PC-3 (cell line): ENCODE data around the gene ADAM22. TPM values are rescaled to one million over a fixed set of nuclear protein-coding genes. Genes with fewer than 3 reads are reported as not detected.

Source experiments
- ATAC-seq: fragments of 200-7000 bp; cut with Tn5 transposase; 2 replicates; pipeline ENCODE4 v1.9.1; 2020; ENCODE audit warnings: mild to moderate bottlenecking, moderate library complexity
- BruUV-seq: library from RNA; stranded (reverse); fragments of 400-500 nt; replicated peaks from 2 replicates; lab custom pipeline; 2021; lab: Mats Ljungman, UMichigan
- CTCF ChIA-PET: fragments of 300-600 bp; sonication (Branson Sonifier 250); formaldehyde crosslinking; loops from one replicate; lab custom pipeline; 2022; ENCODE audit warnings: antibody characterized with exemption; lab: Charles Lee
- POLR2A ChIA-PET: fragments of 300-600 bp; sonication (Branson Sonifier 250); formaldehyde crosslinking; loops from one replicate; lab custom pipeline; 2022; ENCODE audit warnings: antibody characterized with exemption; ENCODE audit not compliant: unreplicated experiment; lab: Charles Lee
- DNase-seq: peaks from one replicate; pipeline ENCODE4 v3.0.0-alpha.2; 2015
- H2AFZ ChIP-seq: fragments of 300-600 bp; sonication (generic); 2 replicates; pipeline ENCODE4 v1.6.0; 2016; ENCODE audit warnings: antibody characterized with exemption, low read length
- H3F3A ChIP-seq: fragments of 300-600 bp; sonication (generic); one replicate; pipeline ENCODE4 v1.6.0; 2017; ENCODE audit warnings: antibody characterized with exemption, low read length, control low read depth, mild to moderate bottlenecking; ENCODE audit not compliant: unreplicated experiment
- H3K27ac ChIP-seq: fragments of 300-600 bp; sonication (generic); 2 replicates; pipeline ENCODE4 v1.5.1; 2016; ENCODE audit warnings: mild to moderate bottlenecking, low read length
- H3K27me3 ChIP-seq: fragments of 300-600 bp; sonication (generic); 2 replicates; pipeline ENCODE4 v1.6.1; 2016; ENCODE audit warnings: low read length, mixed read lengths
- H3K36me3 ChIP-seq: fragments of 300-600 bp; sonication (generic); 2 replicates; pipeline ENCODE4 v1.6.1; 2016; ENCODE audit warnings: low read depth, mixed run types, low read length, mixed read lengths
- H3K4me1 ChIP-seq: fragments of 300-600 bp; sonication (generic); 2 replicates; pipeline ENCODE4 v1.5.1; 2016; ENCODE audit warnings: low read length; ENCODE audit not compliant: insufficient read depth
- H3K4me2 ChIP-seq: fragments of 300-600 bp; sonication (generic); 2 replicates; pipeline ENCODE4 v1.6.0; 2016; ENCODE audit warnings: low read length
- H3K4me3 ChIP-seq: fragments of 300-600 bp; sonication (generic); 2 replicates; pipeline ENCODE4 v1.5.1; 2016; ENCODE audit warnings: mild to moderate bottlenecking, low read length, mixed read lengths
- H3K79me2 ChIP-seq: fragments of 300-600 bp; sonication (generic); 2 replicates; pipeline ENCODE4 v1.6.1; 2017; ENCODE audit warnings: low read length, mixed read lengths
- H3K9ac ChIP-seq: fragments of 300-600 bp; sonication (generic); 2 replicates; pipeline ENCODE4 v1.6.0; 2016; ENCODE audit warnings: mild to moderate bottlenecking, low read length
- H3K9me2 ChIP-seq: fragments of 300-600 bp; sonication (generic); replicated peaks from 2 replicates; pipeline ENCODE4 v1.6.1; 2016; ENCODE audit warnings: mixed run types, low read length, mixed read lengths
- H3K9me3 ChIP-seq: fragments of 300-600 bp; sonication (generic); 2 replicates; pipeline ENCODE4 v1.6.1; 2016; ENCODE audit warnings: low read length, mixed read lengths
- H4K20me1 ChIP-seq: fragments of 300-600 bp; sonication (generic); 2 replicates; pipeline ENCODE4 v1.6.1; 2016; ENCODE audit warnings: low read length, mixed read lengths
- CTCF ChIP-seq: fragments of 300-600 bp; sonication (generic); conservative IDR thresholded peaks from 2 replicates; pipeline ENCODE4 v1.5.1; 2017; ENCODE audit warnings: antibody characterized with exemption, low read depth, mild to moderate bottlenecking, low read length
- EZH2 ChIP-seq: fragments of 300-600 bp; sonication (generic); IDR thresholded peaks from one replicate; pipeline ENCODE4 v1.6.1; 2017; ENCODE audit warnings: antibody characterized with exemption, mild to moderate bottlenecking, low read length; ENCODE audit not compliant: unreplicated experiment
- EZH2phosphoT487 ChIP-seq: fragments of 300-600 bp; sonication (generic); IDR thresholded peaks from 2 replicates; pipeline ENCODE4 v1.6.1; 2018; ENCODE audit warnings: mild to moderate bottlenecking, antibody characterized with exemption, low read length, borderline replicate concordance
- intact Hi-C: fragments of 100-400 bp; cut with micrococcal nuclease; formaldehyde crosslinking; loops from 2 replicates; pipeline ENCODE4 v1.9.0; 2023
- total RNA-seq: library from RNA; depleted of rRNA; stranded (reverse); fragments of >200 nt; gene quantifications from 2 replicates; pipeline ENCODE4 v1.2.3, GENCODE V29; 2014

ADAM22 gene
- total RNA-seq, 1 experiment from 2014 or later: 4.4 TPM

- no peak overlapping the region for H3K4me3 ChIP-seq
- CTCF ChIA-PET: no interaction called here
- BruUV-seq: no TSS peak
- no peak overlapping the region for H3K27ac ChIP-seq
- TF ChIP-seq CTCF (no peak), EZH2phosphoT487 (no peak), EZH2 (no peak)
- DNase-seq: no peak
- ATAC-seq: no peak
- no peaks in the 10 kb centered on the region for H3K4me1 ChIP-seq
- no peaks in the 10 kb centered on the region for H4K20me1 ChIP-seq
- H3K9me3 ChIP-seq: no peaks in the 10 kb centered on the region
- H3K36me3 ChIP-seq: no peaks in the 10 kb centered on the region
- no peaks in the 10 kb centered on the region for H3K9me2 ChIP-seq
- H3K9ac ChIP-seq: no peak overlapping the region
- H3K4me2 ChIP-seq: no peak overlapping the region
- H3F3A ChIP-seq: no peaks in the 10 kb centered on the region
- no peak overlapping the region for H2AFZ ChIP-seq
- no peaks in the 10 kb centered on the region for H3K27me3 ChIP-seq
- no peaks in the 10 kb centered on the region for H3K79me2 ChIP-seq
- intact Hi-C loops: no loop called here
- POLR2A ChIA-PET: interaction anchor here (0.6 kb wide), 1 partner anchor 7 kb away, joined by 6 read pairs; no protein-coding TSS in a partner anchor
These were observed 50.0 kb downstream of the ADAM22 start for GRCh38 chr7:87984088-87984487.

GRCh38 chr7:87993269-87993668 is 59.2 kb downstream of the ADAM22 start:
- POLR2A ChIA-PET: interaction anchor here (0.6 kb wide), 1 partner anchor 11 kb away, joined by 3 read pairs; no protein-coding TSS in a partner anchor
- no TSS peak for BruUV-seq

More at GRCh38 chr7:87993269-87993668, 59.2 kb downstream of the ADAM22 start:
- intact Hi-C loops: no loop called here
- Histone ChIP-seq H3K27ac (no peak overlapping the region), H4K20me1 (no peaks in the 10 kb centered on the region), H3K36me3 (no peaks in the 10 kb centered on the region), H3K4me2 (no peak overlapping the region), H3K9me3 (no peaks in the 10 kb centered on the region), H3K4me3 (no peak overlapping the region), H3K9me2 (no peaks in the 10 kb centered on the region), H3F3A (no peaks in the 10 kb centered on the region), H2AFZ (no peak overlapping the region), H3K9ac (no peak overlapping the region), H3K4me1 (no peaks in the 10 kb centered on the region), H3K79me2 (no peaks in the 10 kb centered on the region), H3K27me3 (no peaks in the 10 kb centered on the region)
- TF ChIP-seq EZH2 (no peak), CTCF (no peak), EZH2phosphoT487 (no peak)
- CTCF ChIA-PET: no interaction called here
- DNase-seq (no peak), ATAC-seq (no peak)
